HG02870 (cell line): ENCODE measurements around the gene FHIT.
"Not testable (repeated sequence)": the region's sequence is repeated elsewhere in the genome, so short reads cannot be mapped to it uniquely, and the experiment has no call there.

ENCODE experiments used
- ATAC-seq: cut with Tn5 transposase; IDR thresholded peaks from one replicate; pipeline ENCODE4 v1.9.1; 2021; ENCODE audit warnings: mild to moderate bottlenecking, moderate library complexity; ENCODE audit not compliant: unreplicated experiment

Gene FHIT

GRCh38 chr3:60742606-60743145, 508.6 kb downstream of the FHIT start:
- no peak for ATAC-seq

- ATAC-seq, result no peak
These were observed 513.4 kb downstream of the FHIT start for GRCh38 chr3:60737633-60738399.

- ATAC-seq, result no peak
These were observed 520.9 kb downstream of the FHIT start for GRCh38 chr3:60730371-60730770.

GRCh38 chr3:60729056-60729455, 522.2 kb downstream of the FHIT start:
- no peak for ATAC-seq

- no peak for ATAC-seq
These were observed 523.2 kb downstream of the FHIT start for GRCh38 chr3:60728006-60728405.

- ATAC-seq, result no peak
These were observed 530.5 kb downstream of the FHIT start for GRCh38 chr3:60720736-60721135.

GRCh38 chr3:60716573-60716972, 534.7 kb downstream of the FHIT start:
- ATAC-seq, result no peak

- no peak for ATAC-seq
These were observed 542.9 kb downstream of the FHIT start for GRCh38 chr3:60708191-60708975.

GRCh38 chr3:60707452-60708020, 543.7 kb downstream of the FHIT start:
- ATAC-seq, result no peak

- no peak for ATAC-seq
These were observed 547.1 kb downstream of the FHIT start for GRCh38 chr3:60703956-60704736.

GRCh38 chr3:60703008-60703407, 548.2 kb downstream of the FHIT start:
- ATAC-seq, result no peak

- ATAC-seq, result no peak
These were observed 553.1 kb downstream of the FHIT start for GRCh38 chr3:60698117-60698516.

- ATAC-seq, result no peak
These were observed 554.1 kb downstream of the FHIT start for GRCh38 chr3:60697132-60697531.

GRCh38 chr3:60696428-60697125, 554.7 kb downstream of the FHIT start:
- ATAC-seq, result no peak

- no peak for ATAC-seq
These were observed 575.8 kb downstream of the FHIT start for GRCh38 chr3:60675424-60675823.

- no peak for ATAC-seq
These were observed 576.4 kb downstream of the FHIT start for GRCh38 chr3:60674870-60675269.

- no peak for ATAC-seq
These were observed 578.1 kb downstream of the FHIT start for GRCh38 chr3:60673123-60673522.

GRCh38 chr3:60672337-60672736, 578.9 kb downstream of the FHIT start:
- not testable (repeated sequence) for ATAC-seq

- ATAC-seq, result no peak
These were observed 581.6 kb downstream of the FHIT start for GRCh38 chr3:60669636-60670035.

GRCh38 chr3:60660026-60660425, 591.2 kb downstream of the FHIT start:
- no peak for ATAC-seq
